Stimulated activated CD4-positive, alpha-beta T cell treated with anti-CD3 and anti-CD28 coated beads, Interleukin-2, amount 100 ng/mL, for 24 hours (primary cell): Measurements from ENCODE around the gene CTAG1A.
"Not testable (repeated sequence)": the region's sequence is repeated elsewhere in the genome, so short reads cannot be mapped to it uniquely, and the experiment has no call there.

Experiments used
- DNase-seq, 2 donors: peaks; one replicate each; pipeline ENCODE4 v3.0.0-alpha.2; 2020

Gene CTAG1A

GRCh38 chrX:154620767-154621414, 36.0 kb downstream of the CTAG1A start:
- not testable (repeated sequence) for DNase-seq

DNA sequence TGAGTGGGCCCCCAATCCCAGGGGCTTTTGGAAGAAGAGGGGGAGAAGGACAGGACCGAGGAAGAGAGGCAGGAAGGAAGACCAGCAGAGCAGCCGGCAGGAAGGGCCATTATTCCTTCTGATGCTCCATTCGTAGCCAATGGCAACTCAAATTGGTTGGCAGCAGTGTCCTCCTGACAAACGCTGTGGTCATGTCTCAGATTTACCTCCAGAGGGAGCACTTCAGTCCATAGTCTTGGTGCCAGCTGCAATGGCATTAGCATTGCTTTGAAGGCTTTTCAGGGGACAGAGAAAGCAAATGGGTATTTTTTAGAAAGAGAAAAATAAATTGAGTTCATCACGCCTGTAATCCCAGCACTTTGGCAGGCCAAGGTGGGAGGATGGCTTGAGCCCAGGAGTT, 44.0 kb downstream of the CTAG1A start:
- DNase-seq: not testable (repeated sequence)

GRCh38 chrX:154630949-154631348, 46.0 kb downstream of the CTAG1A start:
- not testable (repeated sequence) for DNase-seq

GRCh38 chrX:154633661-154634060, 48.7 kb downstream of the CTAG1A start:
- DNase-seq: not testable (repeated sequence)
